SU-DHL-6 (cell line): ENCODE data around the gene DIP2C.
A peak's percentile ranks its signal among the peaks of the same experiment; 100 is the strongest.

Experiments used
- H2AFZ ChIP-seq: fragments of 200-600 bp; sonication (generic); 2 replicates; pipeline ENCODE4 v1.6.1; 2014; ENCODE audit warnings: low read depth, mild to moderate bottlenecking, moderate library complexity, mixed read lengths, antibody characterized with exemption, low read length; ENCODE audit not compliant: severe bottlenecking
- H3F3A ChIP-seq: fragments of 200-600 bp; shearing (Covaris generic); 2 replicates; pipeline ENCODE4 v1.6.0; 2016; ENCODE audit warnings: antibody characterized with exemption, mild to moderate bottlenecking; ENCODE audit not compliant: insufficient read depth
- H3K27ac ChIP-seq: fragments of 200-600 bp; sonication (generic); 2 replicates; pipeline ENCODE4 v1.5.1; 2016; ENCODE audit warnings: low read depth, mild to moderate bottlenecking, low read length, moderate library complexity, mixed read lengths
- H3K27me3 ChIP-seq: fragments of 200-600 bp; sonication (generic), shearing (Covaris generic); 2 replicates; pipeline ENCODE4 v1.6.0; 2014; ENCODE audit warnings: mild to moderate bottlenecking, low read length
- H3K36me3 ChIP-seq: fragments of 200-600 bp; sonication (generic); 2 replicates; pipeline ENCODE4 v1.6.1; 2014; ENCODE audit warnings: mild to moderate bottlenecking, low read length, mixed read lengths
- H3K4me2 ChIP-seq: fragments of 300-600, 200-600 bp; shearing (Covaris generic), sonication (generic); 2 replicates; pipeline ENCODE4 v1.6.0; 2014; ENCODE audit warnings: low read length, low read depth, mild to moderate bottlenecking; ENCODE audit not compliant: poor library complexity, severe bottlenecking
- H3K4me3 ChIP-seq: fragments of 200-600 bp; sonication (generic); 2 replicates; pipeline ENCODE4 v1.5.1; 2014; ENCODE audit warnings: antibody characterized with exemption, low read length, mild to moderate bottlenecking, mixed read lengths; ENCODE audit not compliant: insufficient read depth, poor library complexity, severe bottlenecking
- H3K79me2 ChIP-seq: fragments of 200-600 bp; sonication (generic); 2 replicates; pipeline ENCODE4 v1.6.1; 2014; ENCODE audit warnings: mild to moderate bottlenecking, low read length, moderate library complexity; ENCODE audit not compliant: insufficient read depth
- H3K9ac ChIP-seq: fragments of 200-600 bp; sonication (generic); 2 replicates; pipeline ENCODE4 v1.7.0; 2014; ENCODE audit warnings: mild to moderate bottlenecking, low read length
- H3K9me2 ChIP-seq: fragments of 200-600 bp; sonication (generic); replicated peaks from 2 replicates; pipeline ENCODE4 v1.6.1; 2014; ENCODE audit warnings: low read length; ENCODE audit not compliant: insufficient read depth
- H3K9me3 ChIP-seq: fragments of 200-600 bp; sonication (generic); 2 replicates; pipeline ENCODE4 v1.6.1; 2014; ENCODE audit warnings: low read length, mixed read lengths; ENCODE audit not compliant: insufficient read depth
- H4K20me1 ChIP-seq: fragments of 200-600 bp; sonication (generic); 2 replicates; pipeline ENCODE4 v1.6.1; 2014; ENCODE audit warnings: low read depth, mild to moderate bottlenecking, antibody characterized with exemption, low read length, moderate library complexity, mixed read lengths
- CTCF ChIP-seq: fragments of 200-600 bp; sonication (generic); IDR thresholded peaks from one replicate; pipeline ENCODE4 v1.5.1; 2017; ENCODE audit warnings: antibody characterized with exemption, mild to moderate bottlenecking, low read length, moderate library complexity; ENCODE audit not compliant: insufficient read depth, poor library complexity, severe bottlenecking
- EZH2phosphoT487 ChIP-seq: fragments of 200-600 bp; sonication (generic), shearing (Covaris generic); conservative IDR thresholded peaks from 2 replicates; pipeline ENCODE4 v1.6.1; 2018; ENCODE audit warnings: mild to moderate bottlenecking, antibody characterized with exemption, low read length, moderate library complexity, mixed read lengths

DIP2C gene

GRCh38 chr10:529468-530230 is 159.8 kb downstream of the DIP2C start:
- H3K4me2 ChIP-seq = no peak overlapping the region
- H4K20me1 ChIP-seq = no peaks in the 10 kb centered on the region
- no peaks in the 10 kb centered on the region for H3K79me2 ChIP-seq

DNA sequence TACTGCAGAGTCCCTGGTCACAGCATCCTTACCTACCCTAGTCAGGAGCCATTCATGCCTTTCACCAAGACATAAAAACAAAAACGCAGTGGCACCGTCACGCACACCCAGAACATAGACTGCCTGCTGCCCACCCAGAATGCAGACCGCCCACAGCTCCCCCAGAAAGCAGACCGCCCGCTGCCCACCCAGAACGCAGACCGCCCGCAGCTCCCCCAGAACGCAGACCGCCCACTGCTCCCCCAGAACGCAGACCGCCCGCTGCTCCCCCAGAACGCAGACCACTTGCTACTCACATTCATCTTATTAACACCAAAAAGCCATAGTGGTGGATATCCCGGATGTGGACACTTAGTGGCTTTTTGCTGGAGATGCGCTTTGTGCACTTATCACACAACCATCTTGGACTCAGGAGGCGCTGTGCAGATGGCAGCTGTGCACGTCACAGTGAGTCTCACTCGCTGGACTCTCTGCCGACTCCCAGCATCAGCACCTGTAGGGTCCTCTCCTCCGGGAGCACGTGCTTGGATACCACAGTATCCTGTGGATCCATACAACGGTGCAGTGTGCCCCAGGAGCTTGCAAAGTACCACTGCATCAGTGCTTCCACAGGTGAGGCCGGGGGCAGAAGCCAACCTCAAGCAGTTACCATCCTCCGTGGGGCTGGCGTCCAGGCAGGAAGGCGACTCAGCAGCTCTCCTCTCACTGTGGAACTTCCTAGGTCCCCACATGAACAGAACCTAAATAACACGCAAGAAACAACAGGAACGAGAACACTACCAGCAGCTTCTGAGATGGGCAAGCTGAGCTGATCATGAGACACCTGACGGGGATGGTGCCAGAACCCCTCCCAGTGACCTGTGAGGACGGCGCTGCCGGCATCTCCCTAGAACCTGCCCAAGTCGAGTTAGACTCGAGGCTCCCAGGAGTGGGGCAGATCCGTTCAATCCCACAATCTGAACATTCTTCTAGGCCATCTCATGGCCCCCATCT is 161.0 kb downstream of the DIP2C start:
- Histone ChIP-seq H3K27me3 (no peaks in the 10 kb centered on the region), H3K36me3 (no peaks in the 10 kb centered on the region), H3K79me2 (no peaks in the 10 kb centered on the region), H3K9me2 (no peaks in the 10 kb centered on the region), H4K20me1 (no peaks in the 10 kb centered on the region), H3K4me2 (no peak overlapping the region), H3K4me3 (no peak overlapping the region), H3K9ac (no peak overlapping the region), H3F3A (peaks cover 33% of the 10 kb centered on the region), H3K27ac (no peak overlapping the region), H2AFZ (no peak overlapping the region), H3K9me3 (no peaks in the 10 kb centered on the region)
- TF ChIP-seq EZH2phosphoT487 (no peak), CTCF (no peak)

More at GRCh38 chr10:529468-530230, 159.8 kb downstream of the DIP2C start:
- no peaks in the 10 kb centered on the region for H3K9me2 ChIP-seq
- no peak overlapping the region for H2AFZ ChIP-seq
- TF ChIP-seq EZH2phosphoT487 (no peak), CTCF (no peak)
- no peak overlapping the region for H3K9ac ChIP-seq
- H3K4me3 ChIP-seq = no peak overlapping the region
- H3K27ac ChIP-seq = no peak overlapping the region
- peaks cover 29% of the 10 kb centered on the region for H3F3A ChIP-seq
- H3K9me3 ChIP-seq = no peaks in the 10 kb centered on the region
- no peaks in the 10 kb centered on the region for H3K36me3 ChIP-seq
- H3K27me3 ChIP-seq = no peaks in the 10 kb centered on the region

- Histone ChIP-seq H3K79me2 (no peaks in the 10 kb centered on the region), H3F3A (peaks cover 34% of the 10 kb centered on the region), H3K27me3 (no peaks in the 10 kb centered on the region), H2AFZ (no peak overlapping the region), H3K9me3 (no peaks in the 10 kb centered on the region), H4K20me1 (no peaks in the 10 kb centered on the region), H3K27ac (peak overlapping the region; percentile 87), H3K9me2 (no peaks in the 10 kb centered on the region), H3K4me2 (peak overlapping the region; percentile 27), H3K36me3 (no peaks in the 10 kb centered on the region), H3K4me3 (no peak overlapping the region), H3K9ac (peak overlapping the region; percentile 41; the same call in 1 of the 2 replicates)
- TF ChIP-seq EZH2phosphoT487 = no peak
- no peak for TF ChIP-seq CTCF
Observed at GRCh38 chr10:527416-527815, 162.1 kb downstream of the DIP2C start.
